SK-N-SH (cell line): Measurements from ENCODE around the gene UTP11.

ENCODE experiments used
- CTCF ChIP-seq: fragments of 200-600 bp; sonication (generic); IDR thresholded peaks from 2 replicates; pipeline ENCODE4 v1.6.1; 2017; ENCODE audit warnings: antibody characterized with exemption, mild to moderate bottlenecking, moderate library complexity
- EP300 ChIP-seq, 2 experiments: IDR thresholded peaks; 2 replicates each; pipeline versions ENCODE4 v1.4.0 to v1.6.1; 2012; ENCODE audit warnings: borderline replicate concordance in 1 of 2, low read depth in 1 of 2, low read length in 1 of 2
- FOSL2 ChIP-seq: IDR thresholded peaks from 2 replicates; pipeline ENCODE4 v1.4.0; 2012; ENCODE audit warnings: low read depth, mild to moderate bottlenecking, moderate library complexity, borderline replicate concordance
- FOXJ3 ChIP-seq: sonication (generic); formaldehyde crosslinking; IDR thresholded peaks from 2 replicates; pipeline ENCODE4 v1.5.1; 2020; ENCODE audit warnings: mild to moderate bottlenecking, missing genetic modification reagents
- GATA2 ChIP-seq: sonication (generic); formaldehyde crosslinking; IDR thresholded peaks from 2 replicates; pipeline ENCODE4 v1.5.0; 2020; ENCODE audit warnings: mild to moderate bottlenecking, missing genetic modification reagents
- JUND ChIP-seq: IDR thresholded peaks from 2 replicates; pipeline ENCODE4 v1.4.0; 2012
- NFIC ChIP-seq: IDR thresholded peaks from 2 replicates; pipeline ENCODE4 v1.4.0; 2012; ENCODE audit warnings: borderline replicate concordance
- POLR2AphosphoS5 ChIP-seq: IDR thresholded peaks from 2 replicates; pipeline ENCODE4 v1.6.1; 2012; ENCODE audit warnings: low read depth, low read length
- SMC3 ChIP-seq: IDR thresholded peaks from 2 replicates; pipeline ENCODE4 v1.6.1; 2012; ENCODE audit warnings: low read depth, low read length, improper control_type of control experiment
- TCF12 ChIP-seq: IDR thresholded peaks from 2 replicates; pipeline ENCODE4 v1.4.0; 2012
- YY1 ChIP-seq: IDR thresholded peaks from 2 replicates; pipeline ENCODE4 v1.4.0; 2012; ENCODE audit warnings: low read depth, mild to moderate bottlenecking
- TF ChIP-seq, protein P1 (sequence below): IDR thresholded peaks from 2 replicates; pipeline ENCODE4 v1.4.0; 2012; ENCODE audit warnings: low read depth
- TF ChIP-seq, protein P2 (sequence below): IDR thresholded peaks from 2 replicates; pipeline ENCODE4 v1.4.0; 2012; ENCODE audit warnings: low read depth, borderline replicate concordance

- TF ChIP-seq SMC3 (no peak), POLR2AphosphoS5 (no peak), EP300 (IDR thresholded peaks at IDR 0.05; ENCODE audit: borderline replicate concordance in 1 of 2, low read depth in 1 of 2, low read length in 1 of 2) (no peak), NFIC (no peak), FOSL2 (no peak), CTCF (no peak), TCF12 (no peak), FOXJ3 (CRISPR knock-in tag) (no peak), JUND (no peak), GATA2 (CRISPR knock-in tag) (no peak), YY1 (no peak)
- TF ChIP-seq, protein P1, sequence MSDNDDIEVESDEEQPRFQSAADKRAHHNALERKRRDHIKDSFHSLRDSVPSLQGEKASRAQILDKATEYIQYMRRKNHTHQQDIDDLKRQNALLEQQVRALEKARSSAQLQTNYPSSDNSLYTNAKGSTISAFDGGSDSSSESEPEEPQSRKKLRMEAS, result no peak
- TF ChIP-seq, protein P2, sequence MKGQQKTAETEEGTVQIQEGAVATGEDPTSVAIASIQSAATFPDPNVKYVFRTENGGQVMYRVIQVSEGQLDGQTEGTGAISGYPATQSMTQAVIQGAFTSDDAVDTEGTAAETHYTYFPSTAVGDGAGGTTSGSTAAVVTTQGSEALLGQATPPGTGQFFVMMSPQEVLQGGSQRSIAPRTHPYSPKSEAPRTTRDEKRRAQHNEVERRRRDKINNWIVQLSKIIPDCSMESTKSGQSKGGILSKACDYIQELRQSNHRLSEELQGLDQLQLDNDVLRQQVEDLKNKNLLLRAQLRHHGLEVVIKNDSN, result no peak
These were observed 15.1 kb upstream of the UTP11 start for GRCh38 chr1:37997256-37998088.
